Measurements from ENCODE around the gene PTPRN2. TPM values are rescaled to one million over a fixed set of nuclear protein-coding genes. Genes with fewer than 3 reads are reported as not detected.

Gene PTPRN2
- total RNA-seq, 2 donors from 2014 or later = 26.1 to 55.5 TPM

DNA sequence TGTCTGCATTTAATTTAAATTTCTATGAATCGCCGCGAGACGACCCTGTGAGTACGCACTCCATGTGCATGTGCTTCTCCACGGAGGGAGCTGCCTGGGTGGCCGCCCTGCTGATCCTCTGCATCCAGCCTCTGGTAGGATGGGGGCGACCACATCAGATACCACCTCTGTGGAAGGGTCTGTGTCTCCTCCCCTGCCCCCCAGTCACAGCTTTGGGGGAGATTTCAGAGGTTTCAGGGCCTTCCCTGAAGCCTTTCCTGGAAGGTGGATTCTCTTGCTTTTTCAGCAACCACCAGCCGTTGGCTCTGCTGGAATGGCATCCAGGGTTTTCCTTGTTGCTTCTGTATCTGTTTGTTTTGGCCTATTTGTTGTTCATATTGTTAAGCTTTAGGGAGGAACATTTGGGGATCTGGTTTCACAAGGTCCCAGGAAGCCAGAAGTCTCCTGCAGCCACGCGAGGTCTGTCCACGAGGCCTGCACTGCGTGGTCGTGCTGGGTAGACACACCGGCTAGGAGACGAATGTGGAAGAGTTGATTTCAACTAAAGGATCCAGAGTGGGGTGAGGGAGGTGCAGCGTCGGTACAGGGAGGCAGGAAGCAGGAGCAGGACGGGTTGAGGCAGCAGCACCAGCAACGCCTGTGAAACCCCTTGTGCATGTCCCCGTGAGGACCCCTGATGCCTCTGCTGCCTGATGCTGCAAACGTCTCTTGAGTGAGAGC, 329.1 kb downstream of the PTPRN2 start:
- TF ChIP-seq POLR2AphosphoS5 (IDR thresholded peaks at IDR 0.05) = no peak
- TF ChIP-seq, protein P1, sequence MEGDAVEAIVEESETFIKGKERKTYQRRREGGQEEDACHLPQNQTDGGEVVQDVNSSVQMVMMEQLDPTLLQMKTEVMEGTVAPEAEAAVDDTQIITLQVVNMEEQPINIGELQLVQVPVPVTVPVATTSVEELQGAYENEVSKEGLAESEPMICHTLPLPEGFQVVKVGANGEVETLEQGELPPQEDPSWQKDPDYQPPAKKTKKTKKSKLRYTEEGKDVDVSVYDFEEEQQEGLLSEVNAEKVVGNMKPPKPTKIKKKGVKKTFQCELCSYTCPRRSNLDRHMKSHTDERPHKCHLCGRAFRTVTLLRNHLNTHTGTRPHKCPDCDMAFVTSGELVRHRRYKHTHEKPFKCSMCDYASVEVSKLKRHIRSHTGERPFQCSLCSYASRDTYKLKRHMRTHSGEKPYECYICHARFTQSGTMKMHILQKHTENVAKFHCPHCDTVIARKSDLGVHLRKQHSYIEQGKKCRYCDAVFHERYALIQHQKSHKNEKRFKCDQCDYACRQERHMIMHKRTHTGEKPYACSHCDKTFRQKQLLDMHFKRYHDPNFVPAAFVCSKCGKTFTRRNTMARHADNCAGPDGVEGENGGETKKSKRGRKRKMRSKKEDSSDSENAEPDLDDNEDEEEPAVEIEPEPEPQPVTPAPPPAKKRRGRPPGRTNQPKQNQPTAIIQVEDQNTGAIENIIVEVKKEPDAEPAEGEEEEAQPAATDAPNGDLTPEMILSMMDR (IDR thresholded peaks at IDR 0.05) = no peak
- no peak for TF ChIP-seq POLR2A (IDR thresholded peaks at IDR 0.05)
- Histone ChIP-seq H3K4me3 (no peak overlapping the region), H3K9me3 (no peaks in the 10 kb centered on the region), H3K27me3 (replicated peaks; ENCODE audit: insufficient read depth) (no peaks in the 10 kb centered on the region), H3K4me1 (replicated peaks) (no peaks in the 10 kb centered on the region), H3K36me3 (no peaks in the 10 kb centered on the region), H3K27ac (no peak overlapping the region)
- intact Hi-C loops (cut with DNase I) = no loop called here
- DNase-seq (ENCODE audit: low spot score) = no peak
- 85% methylated on average over 22 of the region's 22 CpGs for WGBS

DNA sequence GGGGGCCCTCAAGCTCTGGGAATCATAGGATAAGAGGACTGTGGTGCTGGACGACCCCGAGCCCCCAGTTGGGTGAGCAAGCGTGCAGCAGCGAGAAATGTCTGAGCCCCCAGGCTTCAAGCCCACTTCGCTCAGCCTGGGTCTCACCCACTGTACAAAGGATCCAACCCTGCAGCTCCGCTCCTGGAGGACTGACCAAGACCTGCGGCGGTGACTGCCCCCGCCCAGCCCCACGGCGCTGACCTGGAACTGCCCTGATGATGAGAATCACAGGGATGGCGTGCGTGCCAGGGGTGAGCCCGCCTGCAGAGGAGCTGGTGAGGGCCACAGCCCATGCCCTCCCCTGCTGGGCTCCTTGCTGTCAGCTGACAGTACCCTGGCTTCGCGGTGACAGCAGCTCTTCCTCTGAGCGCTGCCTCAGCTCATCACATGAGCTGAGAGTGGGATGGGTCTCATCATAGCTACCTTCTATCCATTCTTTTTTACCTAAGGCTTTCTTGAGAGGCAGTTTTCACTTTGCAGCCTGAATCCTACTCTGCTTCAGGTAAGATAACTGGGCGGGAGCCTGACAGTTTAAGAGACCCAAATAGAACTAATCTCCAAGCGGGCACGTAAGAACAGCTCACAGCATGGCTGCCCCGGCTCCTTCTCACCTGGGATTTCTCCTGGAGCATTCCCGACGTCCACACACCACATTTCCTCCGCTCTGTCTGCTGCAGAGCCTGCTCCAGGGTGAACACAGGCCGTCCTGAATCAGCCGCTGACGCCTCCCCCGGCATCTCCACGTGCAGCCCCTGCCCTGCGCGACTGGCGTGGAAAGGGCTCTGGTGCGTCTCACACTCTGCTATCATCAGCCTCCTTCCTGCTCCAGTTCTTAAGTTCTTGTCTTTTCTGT, 329.9 kb downstream of the PTPRN2 start:
- no peak overlapping the region for H3K4me3 ChIP-seq
- H3K27ac ChIP-seq = no peak overlapping the region
- no peak for DNase-seq (ENCODE audit: low spot score)
- intact Hi-C loops (cut with DNase I) = no loop called here
- no peaks in the 10 kb centered on the region for H3K9me3 ChIP-seq
- no peaks in the 10 kb centered on the region for H3K4me1 ChIP-seq (replicated peaks)
- TF ChIP-seq, protein P1 (IDR thresholded peaks at IDR 0.05) = no peak
- TF ChIP-seq POLR2AphosphoS5 (IDR thresholded peaks at IDR 0.05) = no peak
- no peaks in the 10 kb centered on the region for H3K36me3 ChIP-seq
- H3K27me3 ChIP-seq (replicated peaks; ENCODE audit: insufficient read depth) = no peaks in the 10 kb centered on the region
- WGBS = 90% methylated on average over 33 of the region's 33 CpGs

DNA sequence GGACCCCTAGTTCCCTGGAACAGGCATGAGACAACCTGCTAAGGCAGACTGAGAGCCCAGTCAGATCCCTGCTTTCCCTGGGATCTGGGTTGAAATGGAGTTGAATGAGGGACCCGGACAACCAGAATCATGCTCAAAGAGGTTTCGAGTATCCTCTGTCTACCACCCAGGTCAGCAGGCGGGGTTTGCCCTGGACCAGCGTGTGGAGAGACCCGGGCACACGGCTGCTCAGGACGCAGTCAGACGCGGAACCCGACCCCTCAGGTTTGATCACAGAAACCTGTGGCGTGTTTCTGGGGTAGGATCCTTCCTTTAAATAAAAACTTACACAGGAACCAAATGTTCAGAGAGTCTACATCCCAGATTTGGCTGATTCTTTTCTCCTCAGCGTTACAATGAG, 330.6 kb downstream of the PTPRN2 start:
- TF ChIP-seq POLR2A (IDR thresholded peaks at IDR 0.05) (no peak), POLR2AphosphoS5 (IDR thresholded peaks at IDR 0.05) (no peak)
- TF ChIP-seq, protein P1 (IDR thresholded peaks at IDR 0.05) = no peak
- Histone ChIP-seq H3K4me3 (no peak overlapping the region), H3K27ac (no peak overlapping the region), H3K27me3 (replicated peaks; ENCODE audit: insufficient read depth) (no peaks in the 10 kb centered on the region), H3K9me3 (no peaks in the 10 kb centered on the region), H3K4me1 (replicated peaks) (no peaks in the 10 kb centered on the region), H3K36me3 (no peaks in the 10 kb centered on the region)
- intact Hi-C loops (cut with DNase I) = no loop called here
- DNase-seq (ENCODE audit: low spot score) = no peak
- WGBS = 87% methylated on average over 12 of the region's 12 CpGs

DNA sequence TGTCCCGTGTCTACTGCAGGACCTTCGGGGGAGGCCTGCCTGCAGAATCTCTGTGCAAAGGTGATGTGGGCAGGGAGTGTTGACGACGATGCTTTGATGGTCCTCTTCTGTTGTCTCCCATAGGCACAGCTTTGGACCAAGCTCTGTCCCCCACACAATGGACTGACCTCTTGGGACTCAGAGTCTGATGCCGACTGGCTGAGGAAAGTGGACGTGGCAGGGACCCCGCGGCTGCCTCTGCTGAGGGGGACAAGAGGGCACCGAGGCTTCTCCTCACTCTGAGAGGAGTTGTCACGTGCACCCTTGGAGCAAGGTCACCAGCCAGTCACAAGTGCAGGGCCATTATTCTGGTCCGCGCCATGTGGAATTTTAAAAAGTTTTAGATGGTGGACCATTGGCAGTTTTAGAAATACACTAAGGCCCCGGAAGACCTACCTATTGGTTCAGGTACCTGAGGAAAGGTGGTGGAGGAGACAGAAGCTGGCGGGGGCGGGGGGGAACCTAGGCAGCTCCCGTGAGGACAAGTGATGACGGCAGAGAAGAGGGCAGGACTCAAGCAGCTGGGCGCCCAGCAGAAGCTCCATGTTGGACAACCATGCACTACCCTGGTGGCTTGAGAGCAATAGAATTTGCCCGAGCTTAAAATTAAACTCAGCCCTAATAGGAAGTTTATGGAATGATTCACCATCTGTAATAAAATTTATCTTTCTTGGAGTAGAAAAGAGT, 331.4 kb downstream of the PTPRN2 start:
- no peak for DNase-seq (ENCODE audit: low spot score)
- no peak for TF ChIP-seq POLR2A (IDR thresholded peaks at IDR 0.05)
- no peak for TF ChIP-seq POLR2AphosphoS5 (IDR thresholded peaks at IDR 0.05)
- TF ChIP-seq, protein P1 (IDR thresholded peaks at IDR 0.05) = no peak
- Histone ChIP-seq H3K27ac (no peak overlapping the region), H3K4me1 (replicated peaks) (no peaks in the 10 kb centered on the region), H3K4me3 (no peak overlapping the region), H3K36me3 (no peaks in the 10 kb centered on the region), H3K9me3 (no peaks in the 10 kb centered on the region), H3K27me3 (replicated peaks; ENCODE audit: insufficient read depth) (no peaks in the 10 kb centered on the region)
- intact Hi-C loops (cut with DNase I) = no loop called here
- WGBS = 94% methylated on average over 11 of the region's 19 CpGs
